K562 (cell line): ENCODE results near the gene VPS37B. TPM values are rescaled to one million over a fixed set of nuclear protein-coding genes. Genes with fewer than 3 reads are reported as not detected.
A peak's percentile ranks its signal among the peaks of the same experiment; 100 is the strongest.

ENCODE experiments used
- ATAC-seq: fragments of 200-7000 bp; cut with Tn5 transposase; 3 replicates; pipeline ENCODE4 v1.9.1; 2020; ENCODE audit warnings: moderate library complexity
- BruUV-seq: library from RNA; stranded (reverse); fragments of 400-500 nt; replicated peaks from 2 replicates; lab custom pipeline; 2021; lab: Mats Ljungman, UMichigan
- CTCF ChIA-PET: fragments of 300-600 bp; formaldehyde crosslinking; extraction: SDS; loops from one replicate; lab custom pipeline; 2021; ENCODE audit warnings: low intra/inter-chr PET ratio; lab: Yijun Ruan, JAX
- POLR2A ChIA-PET: fragments of 300-600, 350-650 bp; sonication (Branson Sonifier 250); formaldehyde crosslinking; extraction: SDS; loops from one replicate; lab custom pipeline; 2021; ENCODE audit warnings: antibody characterized with exemption, inconsistent platforms; lab: Yijun Ruan, JAX
- DNase-seq, 4 experiments: peaks; one replicate each; pipeline versions ENCODE4 v3.0.0 to v3.0.0-alpha.2; 2011 to 2018; ENCODE audit warnings: low spot score in 3 of 4, mixed read lengths in 3 of 4; ENCODE audit errors: extremely low read depth in 1 of 4
- FAIRE-seq: peaks from 2 replicates; lab custom pipeline; 2011; peaks lifted over from hg19 to GRCh38; lab: Jason Lieb, UNC
- H2AFZ ChIP-seq: 2 replicates; pipeline ENCODE4 v1.6.0; 2011; ENCODE audit warnings: low read depth, low read length, control low read depth, inconsistent platforms
- H3K27ac ChIP-seq: fragments of 200-600 bp; 3 replicates; pipeline ENCODE4 v1.8.0; 2011; ENCODE audit warnings: low read depth, mild to moderate bottlenecking, control low read depth, inconsistent platforms, low read length, moderate library complexity, mixed read lengths; ENCODE audit errors: extremely low read depth
- H3K27me3 ChIP-seq, 2 experiments: fragments of 300-600 bp in 1 of 2; 2 replicates in 1 of 2; 3 replicates in 1 of 2; pipeline versions ENCODE4 v1.6.0 to v1.8.0; 2011; ENCODE audit warnings: inconsistent platforms in 2 of 2, low read length in 2 of 2, mild to moderate bottlenecking in 1 of 2, mixed read lengths in 1 of 2, moderate library complexity in 1 of 2; ENCODE audit not compliant: control insufficient read depth in 2 of 2, insufficient read depth in 2 of 2
- H3K36me3 ChIP-seq: fragments of 300-600 bp; 3 replicates; pipeline ENCODE4 v1.8.0; 2011; ENCODE audit warnings: mild to moderate bottlenecking, low read length, inconsistent platforms; ENCODE audit not compliant: control insufficient read depth, insufficient read depth
- H3K4me1 ChIP-seq, 2 experiments: fragments of 200-600 bp in 1 of 2; replicated peaks in 1 of 2; 2 replicates in 1 of 2; 3 replicates in 1 of 2; pipeline versions ENCODE4 v1.5.1 to v1.8.0; 2011; ENCODE audit warnings: inconsistent platforms in 2 of 2, low read length in 2 of 2, mild to moderate bottlenecking in 1 of 2, mixed read lengths in 1 of 2, moderate library complexity in 1 of 2; ENCODE audit not compliant: control insufficient read depth in 2 of 2, insufficient read depth in 2 of 2
- H3K4me2 ChIP-seq: 2 replicates; pipeline ENCODE4 v1.6.1; 2011; ENCODE audit warnings: low read length, control low read depth, inconsistent platforms, mixed read lengths; ENCODE audit not compliant: insufficient read depth
- H3K4me3 ChIP-seq: fragments of 200-600 bp; sonication (generic), shearing (Covaris generic); 2 replicates; pipeline ENCODE4 v1.5.1; 2016; ENCODE audit warnings: control low read depth, inconsistent platforms
- H3K79me2 ChIP-seq: fragments of 200-600 bp; 3 replicates; pipeline ENCODE4 v1.8.0; 2011; ENCODE audit warnings: low read length, inconsistent platforms; ENCODE audit not compliant: control insufficient read depth, insufficient read depth
- H3K9ac ChIP-seq, 2 experiments: 2 replicates each; pipeline versions ENCODE4 v1.6.0 to v1.6.1; 2011; ENCODE audit warnings: low read depth in 2 of 2, low read length in 2 of 2, control low read depth in 1 of 2, inconsistent platforms in 1 of 2, mild to moderate bottlenecking in 1 of 2, mixed read lengths in 1 of 2; ENCODE audit not compliant: insufficient read depth in 1 of 2
- H3K9me1 ChIP-seq: one replicate; pipeline ENCODE4 v1.6.0; 2011; ENCODE audit warnings: inconsistent platforms, mild to moderate bottlenecking, low read length, moderate library complexity; ENCODE audit not compliant: control insufficient read depth, insufficient read depth
- H3K9me3 ChIP-seq: replicated peaks from 2 replicates; pipeline ENCODE4 v1.5.1; 2011; ENCODE audit warnings: low read depth, low read length, inconsistent platforms; ENCODE audit not compliant: control insufficient read depth, insufficient read depth
- H4K20me1 ChIP-seq: replicated peaks from 2 replicates; pipeline ENCODE4 v1.6.1; 2011; ENCODE audit warnings: low read length, inconsistent platforms, mixed read lengths; ENCODE audit not compliant: control insufficient read depth, insufficient read depth
- BRF1 ChIP-seq: IDR thresholded peaks from 3 replicates; pipeline ENCODE4 v1.6.1; 2011; ENCODE audit warnings: borderline replicate concordance, mild to moderate bottlenecking; ENCODE audit not compliant: insufficient read length; ENCODE audit errors: extremely low read depth
- CTBP1 ChIP-seq: fragments of 450-650 bp; IDR thresholded peaks from 2 replicates; pipeline ENCODE4 v1.6.1; 2016; ENCODE audit warnings: borderline replicate concordance
- DPF2 ChIP-seq: fragments of 450-650 bp; IDR thresholded peaks from 2 replicates; pipeline ENCODE4 v1.6.1; 2016
- EGR1 ChIP-seq: fragments of 450-650 bp; conservative IDR thresholded peaks from 2 replicates; pipeline ENCODE4 v1.6.1; 2017; ENCODE audit warnings: mild to moderate bottlenecking
- HDAC8 ChIP-seq: fragments of 450-650 bp; IDR thresholded peaks from 2 replicates; pipeline ENCODE4 v1.6.1; 2016; ENCODE audit warnings: mild to moderate bottlenecking, missing genetic modification characterization, moderate library complexity, missing compliant biosample characterization
- HNRNPLL ChIP-seq: fragments of 200-400 bp; formaldehyde crosslinking; IDR thresholded peaks from 2 replicates; pipeline ENCODE4 v1.6.1; 2017; ENCODE audit warnings: low read length, low read depth, mild to moderate bottlenecking; ENCODE audit not compliant: poor library complexity, severe bottlenecking
- KDM1A ChIP-seq, 2 experiments: fragments of 450-650 bp; IDR thresholded peaks; 2 replicates each; pipeline ENCODE4 v1.6.1; 2016; ENCODE audit warnings: mild to moderate bottlenecking in 2 of 2
- MAZ ChIP-seq, 2 experiments: fragments of 450-650 bp in 1 of 2; sonication (generic) in 1 of 2; formaldehyde crosslinking; IDR thresholded peaks in 1 of 2; conservative IDR thresholded peaks in 1 of 2; 2 replicates each; pipeline versions ENCODE4 v1.4.0 to v1.5.0; 2020; ENCODE audit warnings: mild to moderate bottlenecking in 1 of 2, missing genetic modification reagents in 1 of 2
- MTA1 ChIP-seq: fragments of 450-650 bp; IDR thresholded peaks from 2 replicates; pipeline ENCODE4 v1.6.1; 2017; ENCODE audit warnings: borderline replicate concordance
- SAP30 ChIP-seq: fragments of 200-600 bp; sonication (generic); IDR thresholded peaks from 2 replicates; pipeline ENCODE4 v1.6.1; 2012; ENCODE audit warnings: borderline replicate concordance, low read depth, mild to moderate bottlenecking, moderate library complexity, low read length, control low read depth, inconsistent platforms; ENCODE audit not compliant: insufficient read depth, poor library complexity, severe bottlenecking
- SIX5 ChIP-seq, 2 experiments: IDR thresholded peaks; 2 replicates each; pipeline ENCODE4 v1.6.1; 2011; ENCODE audit warnings: low read length in 2 of 2, borderline replicate concordance in 1 of 2, low read depth in 1 of 2, mild to moderate bottlenecking in 1 of 2, moderate library complexity in 1 of 2; ENCODE audit not compliant: insufficient read depth in 1 of 2
- SMARCC2 ChIP-seq: fragments of 450-650 bp; IDR thresholded peaks from 2 replicates; pipeline ENCODE4 v1.6.1; 2017; ENCODE audit warnings: antibody characterized with exemption, moderate library complexity, mild to moderate bottlenecking, low read depth
- ZNF212 ChIP-seq: fragments of 450-650 bp; formaldehyde crosslinking; IDR thresholded peaks from 2 replicates; pipeline ENCODE4 v1.4.0; 2020; ENCODE audit warnings: mild to moderate bottlenecking
- WGBS: fragments of 100-300 bp; shearing (Covaris generic); methylation state at CpG from one replicate; pipeline ENCODE4 v1.1.6; 2016; ENCODE audit warnings: low coverage, mixed read lengths; ENCODE audit not compliant: insufficient coverage; ENCODE audit errors: missing lambda C conversion rate; 5-methylcytosine and 5-hydroxymethylcytosine counted together
- in situ Hi-C: fragments of 300-500 bp; cut with MboI; formaldehyde crosslinking; loops from 4 replicates; pipeline ENCODE4 v1.15.0; 2018; ENCODE audit warnings: inconsistent platforms, mixed read lengths
- intact Hi-C: fragments of 100-400 bp; cut with micrococcal nuclease; formaldehyde crosslinking; loops from 2 replicates; pipeline ENCODE4 v1.14.2; 2022
- polyA plus RNA-seq, 8 experiments: library from polyadenylated mRNA; depleted of rRNA in 4 of 8; stranded (reverse) in 5 of 8; unstranded in 3 of 8; fragments of >200 nt; fragmentation: Nextera tagmentation in 2 of 8; fragmentation: Illumina TruSeq in 1 of 8; extraction: Ambion mirVana in 2 of 8; extraction: Trizol in 1 of 8; gene quantifications; 2 replicates each; pipeline versions ENCODE4 v1.2.1 to v1.2.3, GENCODE V29; 2011 to 2014; ENCODE audit warnings: inconsistent platforms in 1 of 8, missing spikeins in 1 of 8
- total RNA-seq, 7 experiments: library from RNA; depleted of rRNA in 6 of 7; stranded (reverse); fragments of >200 nt in 6 of 7; fragmentation: Illumina TruSeq in 2 of 7; extraction: Trizol in 2 of 7; gene quantifications; 2 replicates each; pipeline versions ENCODE4 v1.2.1 to v1.2.3, GENCODE V29; 2011 to 2021; ENCODE audit warnings: low replicate concordance in 1 of 7
- TF ChIP-seq, protein P1 (sequence below): fragments of 250-450 bp; sonication (Bioruptor Pico); IDR thresholded peaks from 2 replicates; pipeline ENCODE4 v1.5.0; 2020; ENCODE audit warnings: mild to moderate bottlenecking

VPS37B gene
- total and polyA plus RNA-seq, 9 of the 15 experiments (the other 6 are each of a cell fraction or from before 2014, with no cell fraction given): 0.28 to 37.4 (median 17.9) TPM

DNA sequence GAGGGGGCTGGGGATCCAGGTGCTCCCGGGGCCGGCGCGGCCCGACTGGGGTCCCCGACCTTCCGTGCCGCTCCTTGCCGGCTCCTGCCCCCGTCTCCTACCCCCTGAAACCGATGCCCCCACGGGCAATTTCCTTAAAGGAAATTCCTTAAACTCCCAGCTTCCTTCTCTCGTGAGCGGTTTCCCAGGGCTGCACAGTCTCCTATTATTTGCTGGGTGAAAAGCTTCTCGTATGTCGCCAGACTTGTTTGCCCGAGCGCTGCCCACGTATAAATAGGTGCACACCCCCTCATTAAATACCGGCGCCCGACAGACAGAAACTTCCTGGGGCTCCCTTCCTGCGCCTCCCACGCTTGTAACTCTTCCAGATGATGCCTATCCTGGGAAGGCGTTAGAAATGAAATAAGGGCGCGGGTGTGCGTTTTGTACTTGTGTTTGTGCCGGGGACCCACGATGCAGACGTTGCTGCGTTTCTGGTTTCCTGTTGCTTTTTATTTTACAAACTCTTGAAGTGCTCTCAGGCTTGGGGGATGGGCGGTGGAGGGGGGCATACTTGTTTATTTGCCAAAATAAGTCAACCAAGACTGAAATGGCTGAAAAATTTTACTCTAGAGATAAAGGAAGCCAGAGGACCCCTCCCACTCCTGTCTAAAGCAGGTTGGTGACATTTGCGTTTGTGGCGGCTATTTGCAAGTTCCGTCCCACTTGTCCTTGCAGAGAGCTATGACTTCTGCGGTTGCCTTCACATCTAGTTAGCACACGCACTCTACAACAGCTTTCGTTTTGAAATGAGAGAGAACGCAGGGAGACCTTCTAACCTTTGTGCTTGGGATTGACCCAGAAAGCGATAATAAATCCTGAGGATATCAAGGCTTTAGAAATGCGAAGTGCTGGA, 59.6 kb downstream of the VPS37B start:
- DNase-seq (peak; percentile 52 to 71 (median 60)), FAIRE-seq (peak; percentile 48), ATAC-seq (peak; percentile 65)
- Histone ChIP-seq H3K9ac (peak overlapping the region; percentile 56 to 92), H3K4me3 (peak overlapping the region; percentile 60), H3K27me3 (no peaks in the 10 kb centered on the region), H3K36me3 (peaks cover 2% of the 10 kb centered on the region; the same call in 2 of the 3 replicates), H3K79me2 (peaks cover 19% of the 10 kb centered on the region), H3K9me1 (no peaks in the 10 kb centered on the region), H4K20me1 (0 out of 2 replicates have a peak, but pooled peaks cover 10% of the 10 kb centered on the region), H3K9me3 (no peaks in the 10 kb centered on the region), H3K27ac (peak overlapping the region; percentile 50; the same call in 1 of the 3 replicates), H2AFZ (peak overlapping the region; percentile 63), H3K4me2 (peak overlapping the region; percentile 83), H3K4me1 (peaks cover 21 to 30% of the 10 kb centered on the region in 2 experiments)
- intact Hi-C loops: no loop called here
- BruUV-seq: no TSS peak
- POLR2A ChIA-PET: interaction anchor here (0.6 to 1.5 kb wide), 8 partner anchors 17 to 760 kb away, joined by 3 to 4 read pairs (median 3); partner anchors contain the start of genes MPHOSPH9 and MTRFR
- CTCF ChIA-PET: interaction anchor here (0.6 to 0.8 kb wide), 2 partner anchors 13 to 43 kb away, joined by 3 to 6 read pairs; no protein-coding TSS in a partner anchor
- 2% methylated on average over 39 of the region's 42 CpGs for WGBS
- in situ Hi-C loops: no loop called here
- 0 out of 4 replicates have a peak, but pooled peaks of 1 of the 2 experiments have one; percentile 18 for TF ChIP-seq MAZ (CRISPR knock-in tag; conservative IDR thresholded peaks at IDR 0.05 in 1 of 2, IDR thresholded peaks at IDR 0.05 in 1 of 2)
- no peak for TF ChIP-seq HDAC8 (tag)
- TF ChIP-seq SMARCC2: 0 out of 2 replicates have a peak, but pooled peaks have one; percentile 21
- peak; percentile 57 for TF ChIP-seq HNRNPLL
- no peak for TF ChIP-seq MTA1
- peak; percentile 80 for TF ChIP-seq EGR1
- no peak for TF ChIP-seq ZNF212 (CRISPR knock-in tag)
- TF ChIP-seq CTBP1: 0 out of 2 replicates have a peak, but pooled peaks have one; percentile 10
- TF ChIP-seq, protein P1, sequence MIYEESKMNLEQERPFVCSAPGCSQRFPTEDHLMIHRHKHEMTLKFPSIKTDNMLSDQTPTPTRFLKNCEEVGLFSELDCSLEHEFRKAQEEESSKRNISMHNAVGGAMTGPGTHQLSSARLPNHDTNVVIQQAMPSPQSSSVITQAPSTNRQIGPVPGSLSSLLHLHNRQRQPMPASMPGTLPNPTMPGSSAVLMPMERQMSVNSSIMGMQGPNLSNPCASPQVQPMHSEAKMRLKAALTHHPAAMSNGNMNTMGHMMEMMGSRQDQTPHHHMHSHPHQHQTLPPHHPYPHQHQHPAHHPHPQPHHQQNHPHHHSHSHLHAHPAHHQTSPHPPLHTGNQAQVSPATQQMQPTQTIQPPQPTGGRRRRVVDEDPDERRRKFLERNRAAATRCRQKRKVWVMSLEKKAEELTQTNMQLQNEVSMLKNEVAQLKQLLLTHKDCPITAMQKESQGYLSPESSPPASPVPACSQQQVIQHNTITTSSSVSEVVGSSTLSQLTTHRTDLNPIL (CRISPR knock-in tag): no peak
- no peak for TF ChIP-seq SIX5 (IDR thresholded peaks at IDR 0.05; ENCODE audit: borderline replicate concordance in 1 of 2, insufficient read depth in 1 of 2, low read depth in 1 of 2, low read length in 2 of 2)
- TF ChIP-seq DPF2: 0 out of 2 replicates have a peak, but pooled peaks have one; percentile 44
- no peak for TF ChIP-seq BRF1
- 0 out of 4 replicates have a peak, but pooled peaks of 1 of the 2 experiments have one; percentile 26 for TF ChIP-seq KDM1A (IDR thresholded peaks at IDR 0.05)
- TF ChIP-seq SAP30: peak; percentile 51
